ENCODE data around the gene MVB12B.
A peak's percentile ranks its signal among the peaks of the same experiment; 100 is the strongest.

The MVB12B gene

DNA sequence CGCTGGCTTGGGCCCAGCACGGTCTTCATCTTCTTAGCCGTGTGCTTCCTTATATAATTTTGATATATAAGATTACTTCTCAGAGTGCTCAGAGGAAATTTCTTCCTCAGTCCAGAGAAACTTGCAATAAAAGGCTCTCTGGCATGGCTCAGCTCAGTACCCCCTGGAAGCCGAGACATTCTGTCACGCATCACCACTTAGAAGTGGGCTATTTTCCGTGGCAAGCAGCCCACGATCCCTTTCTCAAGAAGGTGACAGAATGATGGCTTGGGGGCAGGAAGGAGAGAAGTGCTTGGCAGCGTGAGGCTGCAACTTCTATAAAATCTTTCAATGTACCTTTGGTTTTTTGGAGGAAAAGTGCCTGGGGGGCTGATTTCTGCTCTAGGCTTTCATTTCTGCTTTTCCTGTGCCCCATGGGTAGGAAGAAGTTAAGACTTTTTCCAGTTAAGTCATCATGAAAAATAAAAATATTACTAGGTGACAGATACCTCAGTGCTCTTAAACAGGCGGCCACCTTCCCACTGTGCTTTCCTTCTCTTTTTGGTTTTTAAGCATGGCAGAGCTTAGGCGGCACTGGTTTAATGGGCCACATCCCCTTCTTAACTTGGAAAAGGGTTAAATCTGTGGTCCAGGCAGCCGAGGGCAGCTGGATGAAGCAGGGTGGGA lies 104.6 kb downstream of the MVB12B start:
- no peak for DNase-seq (ENCODE audit: low spot score)

DNA sequence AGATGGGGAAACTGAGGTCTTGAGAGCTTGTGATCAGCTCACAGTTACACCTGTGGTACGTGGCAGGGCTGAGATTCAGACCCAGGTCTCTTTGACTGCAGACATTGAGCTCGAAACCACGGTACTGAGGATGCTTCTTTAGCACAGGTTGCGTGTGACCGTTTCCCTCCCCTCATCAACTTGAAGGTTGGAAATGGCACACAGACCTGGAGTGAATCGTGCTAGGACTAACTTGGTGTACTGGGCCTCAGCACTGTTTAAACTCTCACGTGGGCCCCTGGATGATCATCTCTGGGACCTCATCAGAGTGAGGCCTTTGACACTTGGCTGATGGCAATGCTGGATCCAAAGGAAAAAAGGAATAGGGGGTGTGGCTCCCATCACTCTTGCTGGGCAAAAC lies 106.0 kb downstream of the MVB12B start:
- no peak for DNase-seq (ENCODE audit: low spot score)

DNA sequence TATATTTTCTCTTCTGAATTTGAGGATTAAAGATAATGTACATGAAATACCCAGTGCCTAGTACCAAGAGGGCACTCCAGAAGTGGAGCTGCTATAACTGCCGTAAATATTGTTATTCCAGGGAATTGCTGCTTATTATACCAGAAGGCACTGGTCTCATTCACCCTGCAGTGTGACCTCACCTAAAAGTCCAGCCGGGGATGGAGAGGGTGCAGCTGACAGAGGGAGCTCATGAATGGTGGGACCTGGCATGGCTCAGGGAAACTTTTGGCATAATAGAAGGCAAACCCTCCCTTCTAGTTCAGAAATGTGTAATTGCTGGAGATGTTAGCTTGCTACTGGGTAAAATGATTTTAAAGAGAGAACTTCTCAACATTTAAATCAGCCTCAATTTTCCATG lies 108.5 kb downstream of the MVB12B start:
- no peak for DNase-seq (ENCODE audit: low spot score)

DNA sequence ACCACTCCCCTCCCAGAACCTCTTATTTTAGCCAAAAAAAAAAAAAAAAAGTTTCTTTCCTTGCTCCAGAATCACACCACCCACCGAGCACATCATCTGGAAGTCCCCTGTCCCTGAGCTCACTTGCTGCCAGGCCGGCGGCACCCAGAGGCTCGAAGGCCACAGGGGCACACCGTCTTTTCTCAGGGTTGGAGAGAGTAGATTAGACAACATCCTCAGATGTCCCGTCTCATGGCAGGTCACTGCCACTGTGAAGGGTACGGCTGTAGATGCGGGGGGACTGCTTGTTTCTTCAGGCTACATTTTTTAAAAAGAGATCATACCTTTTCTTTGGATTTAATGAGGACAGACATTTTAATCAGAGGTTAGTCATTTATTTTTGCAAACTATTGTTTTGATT lies 109.0 kb downstream of the MVB12B start:
- no peak for DNase-seq (ENCODE audit: low spot score)

DNA sequence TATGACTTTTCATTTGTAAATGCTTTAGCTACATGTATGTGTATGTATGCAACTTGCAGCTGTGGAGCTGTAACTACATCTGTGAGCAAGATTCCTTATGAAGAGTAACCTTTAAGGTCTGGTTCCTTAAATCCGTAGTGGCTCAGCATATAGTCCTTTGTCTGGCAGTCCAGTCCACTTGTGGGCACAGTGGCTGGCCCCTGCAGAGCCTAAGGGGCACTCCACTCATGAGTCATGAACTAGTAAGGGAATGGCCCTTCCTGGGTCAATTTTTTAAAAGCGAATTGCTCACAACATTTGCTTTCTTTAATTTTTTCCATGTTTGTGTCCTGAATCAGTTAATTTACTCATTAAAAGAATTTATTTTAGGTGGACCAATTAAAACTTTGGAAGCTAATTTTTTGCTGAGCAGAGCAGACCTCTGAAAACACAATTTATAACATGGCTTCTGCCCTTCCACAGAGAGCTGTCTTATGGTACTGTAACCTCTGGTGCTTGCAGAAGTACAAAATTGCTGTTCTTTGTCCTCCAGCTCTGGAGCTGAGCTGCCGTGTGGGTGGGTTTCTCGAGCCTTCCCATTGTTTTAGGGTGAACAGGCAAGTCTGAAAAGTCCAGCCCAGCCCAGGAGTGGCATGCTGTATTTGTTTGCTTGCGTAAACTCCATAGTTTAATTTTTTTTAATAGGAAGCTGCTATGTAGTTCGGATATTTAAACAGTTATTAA lies 110.1 kb downstream of the MVB12B start:
- DNase-seq (ENCODE audit: low spot score), result no peak

- no peak for DNase-seq (ENCODE audit: low spot score)
Observed at GRCh38 chr9:126437268-126437666, 110.6 kb downstream of the MVB12B start.

GRCh38 chr9:126437701-126438100 lies 111.1 kb downstream of the MVB12B start:
- DNase-seq (ENCODE audit: low spot score), result no peak

DNA sequence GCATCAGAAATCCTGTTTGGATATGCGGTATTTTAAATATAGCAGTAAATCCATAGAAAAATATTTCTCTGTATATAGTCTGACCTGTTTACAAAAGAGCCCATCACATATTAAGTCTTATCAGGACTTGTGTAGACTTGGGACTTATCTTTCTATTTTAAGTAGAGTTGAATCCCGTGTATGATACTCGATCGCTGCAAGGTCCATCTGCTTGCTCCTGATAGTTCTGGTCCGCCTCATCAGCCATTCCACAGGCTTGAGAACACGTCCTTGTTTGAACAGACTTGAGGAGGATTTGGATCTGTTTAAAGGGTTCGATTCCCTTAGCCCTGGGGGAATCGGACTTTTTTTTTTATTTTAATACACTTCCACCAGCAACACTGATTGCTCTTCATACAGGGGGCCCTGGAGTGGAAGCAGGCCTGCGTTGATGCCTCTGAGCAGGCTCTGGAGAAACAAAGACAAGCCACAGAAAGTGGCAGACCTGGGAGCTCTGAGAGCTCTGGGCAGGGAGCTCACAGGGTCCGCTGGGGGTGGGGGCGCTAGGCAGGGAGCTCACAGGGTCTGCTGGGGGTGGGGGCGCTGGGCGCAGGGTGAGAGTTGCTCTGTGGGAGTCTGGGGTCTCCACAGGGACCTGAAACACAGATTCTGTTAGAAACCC lies 112.2 kb downstream of the MVB12B start:
- no peak for DNase-seq (ENCODE audit: low spot score)

- DNase-seq (ENCODE audit: low spot score), result peak; percentile 71
Observed at GRCh38 chr9:126439402-126439765, 112.8 kb downstream of the MVB12B start.

- no peak for DNase-seq (ENCODE audit: low spot score)
Observed at GRCh38 chr9:126439883-126440653, 113.4 kb downstream of the MVB12B start.

DNA sequence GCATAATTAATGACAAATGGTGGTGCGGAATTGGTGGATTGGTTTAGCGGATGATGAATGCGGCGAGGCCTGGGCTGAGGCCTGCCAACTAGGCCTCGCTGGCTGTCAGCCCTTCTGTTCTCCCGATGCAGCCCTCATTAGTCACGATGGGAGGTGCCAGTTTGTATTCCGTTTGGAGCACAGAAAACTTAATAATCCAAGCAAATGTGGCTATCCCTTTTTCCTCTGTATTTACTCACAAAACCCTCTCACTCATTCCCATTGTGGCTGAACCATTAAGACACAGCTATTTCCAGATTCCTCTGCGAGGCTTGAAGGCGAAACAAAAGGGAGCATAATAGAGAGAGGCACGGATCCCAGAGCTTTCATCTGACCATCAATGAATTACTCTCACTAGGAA lies 114.3 kb downstream of the MVB12B start:
- DNase-seq (ENCODE audit: low spot score), result no peak

GRCh38 chr9:126442636-126443035 lies 116.0 kb downstream of the MVB12B start:
- no peak for DNase-seq (ENCODE audit: low spot score)

- no peak for DNase-seq (ENCODE audit: low spot score)
Observed at GRCh38 chr9:126443144-126443543, 116.5 kb downstream of the MVB12B start.

DNA sequence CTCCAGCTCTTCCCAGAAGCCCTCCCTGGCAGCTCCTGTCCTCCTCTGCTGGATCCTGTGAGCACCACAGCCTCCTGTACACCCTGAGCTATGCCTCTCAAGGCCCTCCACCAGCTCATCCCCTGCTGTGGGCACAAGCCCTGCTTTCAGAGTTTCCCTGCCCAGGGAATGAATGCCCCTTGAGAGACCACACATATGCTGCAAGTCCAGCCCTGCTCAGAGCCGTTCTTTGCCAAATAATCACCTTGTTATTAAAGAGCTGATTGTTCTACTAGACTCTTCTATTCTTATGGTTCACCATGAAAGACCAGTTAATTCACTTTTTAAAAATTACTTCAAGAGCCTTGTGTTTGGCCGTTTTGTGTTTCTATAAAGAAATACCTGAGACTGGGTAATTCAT lies 121.5 kb downstream of the MVB12B start:
- DNase-seq (ENCODE audit: low spot score), result no peak

DNA sequence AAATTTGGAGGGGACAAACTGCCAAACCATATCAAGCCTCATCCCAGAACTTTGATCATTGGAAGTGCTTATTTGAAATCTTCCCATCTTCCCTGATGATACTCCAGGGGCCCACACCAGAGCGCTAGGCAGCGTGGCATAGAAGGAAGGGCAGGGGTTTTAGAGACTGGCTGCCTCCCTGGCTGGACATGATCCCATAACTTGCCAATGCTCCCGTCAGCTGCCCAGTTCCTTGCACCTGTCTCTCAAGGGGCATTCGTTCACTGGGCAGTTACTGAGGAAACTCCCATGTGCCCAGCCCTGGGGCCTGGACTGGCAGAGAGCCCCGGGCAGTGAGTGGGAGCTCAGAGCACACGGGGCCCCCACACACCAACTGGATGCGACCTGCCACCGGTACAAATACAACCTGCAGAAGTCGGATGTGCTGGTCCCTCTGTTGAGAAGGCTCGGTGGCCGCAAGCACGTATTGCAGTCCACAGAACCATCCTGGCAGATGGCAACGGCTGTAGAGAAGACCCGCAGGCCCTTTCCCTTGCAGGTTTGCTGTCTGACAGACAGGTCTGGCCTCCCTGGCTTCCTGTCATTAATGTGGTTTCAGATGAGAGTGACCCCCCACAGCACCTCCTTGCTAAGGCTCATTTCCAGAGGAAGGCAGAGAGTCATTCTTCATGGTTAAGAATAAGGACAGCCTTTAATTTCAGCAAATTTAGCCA lies 122.4 kb downstream of the MVB12B start:
- no peak for DNase-seq (ENCODE audit: low spot score)

- no peak for DNase-seq (ENCODE audit: low spot score)
Observed at GRCh38 chr9:126449725-126450667, 123.4 kb downstream of the MVB12B start.

GRCh38 chr9:126450668-126451205 lies 124.1 kb downstream of the MVB12B start:
- no peak for DNase-seq (ENCODE audit: low spot score)

- DNase-seq (ENCODE audit: low spot score), result no peak
Observed at GRCh38 chr9:126451316-126451885, 124.8 kb downstream of the MVB12B start.

DNA sequence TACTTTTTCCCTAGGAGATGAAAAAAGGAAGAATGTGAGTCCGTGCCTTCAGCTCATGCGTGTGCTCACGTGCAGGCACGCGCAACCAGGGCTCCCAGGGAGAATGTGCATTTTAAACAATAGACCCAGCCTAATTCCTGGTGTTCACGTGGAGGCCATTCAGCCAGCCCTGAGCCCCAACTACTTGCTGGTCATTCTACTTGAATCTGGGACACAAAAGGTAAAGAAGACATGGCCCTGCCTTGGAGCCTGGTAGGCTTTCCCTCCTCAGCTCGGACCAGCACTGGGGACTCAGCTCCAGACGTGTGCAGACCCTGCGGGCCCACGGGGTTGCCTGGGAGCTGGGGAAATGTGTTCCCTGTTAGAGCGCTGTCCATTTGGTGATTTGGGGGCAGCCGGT lies 125.5 kb downstream of the MVB12B start:
- DNase-seq (ENCODE audit: low spot score), result no peak

Measured in activated CD4-positive, alpha-beta T cell treated with anti-CD3 and anti-CD28 coated beads, Interleukin-2, Interleukin-4, amounts not matched to agents 100 ng/mL and 50 ng/mL, durations not matched to agents 16 hours and 8 hours (primary cell).